Measurements from ENCODE around the gene ITGB1BP1.

Gene ITGB1BP1

DNA sequence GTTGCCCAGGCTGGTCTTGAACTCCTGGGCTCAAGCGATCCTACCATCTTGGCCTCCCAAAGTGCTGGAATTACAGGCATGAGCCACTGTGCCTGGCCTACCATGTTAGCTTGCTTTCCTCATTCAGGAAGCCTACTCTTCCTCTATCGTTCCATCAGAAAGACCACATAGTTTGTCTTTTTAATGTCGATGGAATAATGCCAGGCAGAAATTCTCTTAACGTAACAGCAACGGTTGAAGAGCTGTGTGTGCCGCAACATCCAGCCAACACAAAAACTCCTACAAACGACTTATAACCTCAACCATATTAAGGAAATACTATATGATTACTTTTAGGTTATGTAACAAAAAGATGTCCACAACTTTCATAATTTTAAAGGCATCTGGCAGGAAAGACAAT, 10.5 kb downstream of the ITGB1BP1 start:
- Histone ChIP-seq H3K36me3 (peaks cover 39% of the 10 kb centered on the region), H3K27ac (no peak overlapping the region), H3K27me3 (no peaks in the 10 kb centered on the region), H3K9me3 (no peaks in the 10 kb centered on the region), H3K4me1 (ENCODE audit: control insufficient read depth in 1 of 2, insufficient read depth in 1 of 2, low read depth in 1 of 2, low read length in 1 of 2) (peaks cover 0 to 3% of the 10 kb centered on the region in 2 experiments), H3K4me3 (ENCODE audit: low read depth in 1 of 2, low read length in 1 of 2) (no peak overlapping the region)
- TF ChIP-seq, protein P1, sequence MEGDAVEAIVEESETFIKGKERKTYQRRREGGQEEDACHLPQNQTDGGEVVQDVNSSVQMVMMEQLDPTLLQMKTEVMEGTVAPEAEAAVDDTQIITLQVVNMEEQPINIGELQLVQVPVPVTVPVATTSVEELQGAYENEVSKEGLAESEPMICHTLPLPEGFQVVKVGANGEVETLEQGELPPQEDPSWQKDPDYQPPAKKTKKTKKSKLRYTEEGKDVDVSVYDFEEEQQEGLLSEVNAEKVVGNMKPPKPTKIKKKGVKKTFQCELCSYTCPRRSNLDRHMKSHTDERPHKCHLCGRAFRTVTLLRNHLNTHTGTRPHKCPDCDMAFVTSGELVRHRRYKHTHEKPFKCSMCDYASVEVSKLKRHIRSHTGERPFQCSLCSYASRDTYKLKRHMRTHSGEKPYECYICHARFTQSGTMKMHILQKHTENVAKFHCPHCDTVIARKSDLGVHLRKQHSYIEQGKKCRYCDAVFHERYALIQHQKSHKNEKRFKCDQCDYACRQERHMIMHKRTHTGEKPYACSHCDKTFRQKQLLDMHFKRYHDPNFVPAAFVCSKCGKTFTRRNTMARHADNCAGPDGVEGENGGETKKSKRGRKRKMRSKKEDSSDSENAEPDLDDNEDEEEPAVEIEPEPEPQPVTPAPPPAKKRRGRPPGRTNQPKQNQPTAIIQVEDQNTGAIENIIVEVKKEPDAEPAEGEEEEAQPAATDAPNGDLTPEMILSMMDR (IDR thresholded peaks at IDR 0.05) = no peak

DNA sequence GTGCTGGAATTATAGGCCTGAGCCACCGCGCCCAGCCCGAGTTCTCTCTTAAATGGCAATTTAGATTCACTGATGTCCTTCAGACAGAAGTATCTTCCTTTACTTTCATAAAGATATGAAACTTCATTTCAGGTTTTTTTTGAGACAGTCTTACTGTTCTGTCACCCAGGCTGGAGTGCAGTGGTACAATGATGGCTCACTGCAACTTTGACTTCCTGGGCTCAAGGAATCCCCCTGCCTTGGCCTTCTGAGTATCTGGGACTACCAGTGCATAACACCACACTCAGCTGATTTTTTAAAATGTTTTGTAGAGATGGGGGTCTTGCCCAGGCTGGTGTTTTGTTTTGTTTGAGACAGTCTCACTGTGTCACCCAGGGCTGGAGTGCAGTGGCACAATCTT, 13.2 kb downstream of the ITGB1BP1 start:
- Histone ChIP-seq H3K27me3 (no peaks in the 10 kb centered on the region), H3K9me3 (no peaks in the 10 kb centered on the region), H3K27ac (no peak overlapping the region), H3K4me3 (ENCODE audit: low read depth in 1 of 2, low read length in 1 of 2) (no peak overlapping the region), H3K36me3 (peaks cover 41% of the 10 kb centered on the region), H3K4me1 (ENCODE audit: control insufficient read depth in 1 of 2, insufficient read depth in 1 of 2, low read depth in 1 of 2, low read length in 1 of 2) (peaks cover 0 to 3% of the 10 kb centered on the region in 2 experiments)
- TF ChIP-seq, protein P1 (IDR thresholded peaks at IDR 0.05) = no peak

DNA sequence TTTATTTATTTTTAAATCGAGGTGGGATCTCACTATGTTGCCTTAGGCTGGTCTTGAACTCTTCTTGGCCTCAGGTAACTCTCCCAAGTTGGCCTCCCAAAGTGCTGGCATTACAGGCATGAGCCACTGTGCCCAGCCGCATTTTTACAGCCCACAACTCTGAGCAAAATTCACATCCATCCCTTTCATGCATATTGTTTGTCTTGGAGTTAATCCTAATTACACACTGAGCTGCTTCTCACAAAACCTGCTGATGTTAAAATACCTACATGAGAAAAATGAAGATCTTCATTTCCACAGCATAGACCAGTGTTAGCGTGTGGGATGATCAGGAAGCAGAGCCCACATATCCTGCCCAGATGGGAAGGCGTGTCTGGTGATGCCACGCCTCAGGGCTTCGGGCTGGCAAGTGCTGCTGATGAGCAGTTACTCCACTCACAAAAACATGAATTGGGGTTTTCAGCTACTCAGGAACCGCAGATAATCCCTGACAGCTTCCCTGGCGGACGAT, 14.6 kb downstream of the ITGB1BP1 start:
- Histone ChIP-seq H3K27me3 (no peaks in the 10 kb centered on the region), H3K4me3 (ENCODE audit: low read depth in 1 of 2, low read length in 1 of 2) (no peak overlapping the region), H3K4me1 (ENCODE audit: control insufficient read depth in 1 of 2, insufficient read depth in 1 of 2, low read depth in 1 of 2, low read length in 1 of 2) (peaks cover 0 to 3% of the 10 kb centered on the region in 2 experiments), H3K27ac (no peak overlapping the region), H3K36me3 (peaks cover 41% of the 10 kb centered on the region), H3K9me3 (no peaks in the 10 kb centered on the region)
- TF ChIP-seq, protein P1 (IDR thresholded peaks at IDR 0.05) = no peak

DNA sequence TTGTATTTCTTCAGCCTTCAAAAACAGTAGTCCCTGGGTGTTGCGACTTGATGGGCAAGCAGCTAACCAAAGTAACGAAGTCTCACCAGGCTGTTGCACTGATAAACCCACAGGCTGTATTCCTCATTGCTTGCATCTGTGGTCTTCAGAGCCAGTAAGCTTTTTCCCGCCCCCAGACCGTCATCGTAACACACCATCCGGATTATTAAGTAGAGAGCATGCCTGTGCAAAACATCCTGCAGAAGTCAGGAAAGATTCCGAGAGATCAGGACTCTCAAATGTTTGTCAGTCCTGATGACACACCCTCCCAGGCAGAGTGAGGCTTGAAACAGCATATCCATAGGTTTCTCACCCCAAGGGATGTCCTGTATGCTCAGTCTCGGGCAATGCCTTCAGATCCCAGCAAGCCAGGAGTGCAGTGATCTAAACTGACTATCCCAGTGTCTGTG, 15.9 kb downstream of the ITGB1BP1 start:
- Histone ChIP-seq H3K4me3 (ENCODE audit: low read depth in 1 of 2, low read length in 1 of 2) (no peak overlapping the region), H3K9me3 (no peaks in the 10 kb centered on the region), H3K27me3 (no peaks in the 10 kb centered on the region), H3K4me1 (ENCODE audit: control insufficient read depth in 1 of 2, insufficient read depth in 1 of 2, low read depth in 1 of 2, low read length in 1 of 2) (peaks cover 0 to 3% of the 10 kb centered on the region in 2 experiments), H3K27ac (no peak overlapping the region), H3K36me3 (peaks cover 41% of the 10 kb centered on the region)
- TF ChIP-seq, protein P1 (IDR thresholded peaks at IDR 0.05) = no peak

DNA sequence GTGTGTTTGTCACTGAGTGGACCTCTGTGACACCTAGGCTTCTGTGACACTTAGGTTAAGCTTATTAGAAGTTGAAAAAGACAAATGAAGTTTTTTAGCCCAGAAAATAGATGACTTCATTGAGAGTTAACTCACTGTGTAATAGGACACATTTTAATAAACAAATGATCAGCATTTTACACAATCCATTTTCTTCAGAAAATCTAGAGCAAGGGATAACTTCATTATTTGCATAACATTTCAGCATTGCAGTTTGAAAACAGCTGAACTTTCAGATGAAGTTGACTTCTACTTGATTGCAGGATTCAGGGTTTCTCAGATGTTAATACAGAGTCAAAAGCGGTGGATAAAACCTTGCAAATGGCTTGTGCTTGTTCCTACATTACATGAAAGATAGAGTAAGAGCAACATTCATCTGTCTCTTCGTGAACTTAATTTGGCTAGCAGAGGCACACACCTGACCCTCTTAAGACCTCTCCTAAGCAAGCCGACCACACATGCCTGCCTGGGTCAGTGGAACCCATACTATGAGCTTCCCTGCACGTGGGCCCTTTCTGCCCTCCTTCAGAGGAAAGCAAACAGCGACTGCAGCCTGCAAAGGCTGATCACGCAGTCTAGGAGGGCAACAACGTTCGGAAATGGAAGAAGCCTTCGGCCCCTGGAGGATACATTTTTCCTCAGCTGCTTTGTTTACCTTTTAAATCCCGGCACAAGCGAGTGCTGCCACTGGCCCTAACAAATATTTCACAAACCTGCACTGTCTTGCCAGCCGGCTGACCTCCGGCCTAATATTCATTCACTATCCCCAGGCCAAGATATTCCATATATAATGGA, 16.6 kb downstream of the ITGB1BP1 start:
- peaks cover 0 to 3% of the 10 kb centered on the region in 2 experiments for H3K4me1 ChIP-seq (ENCODE audit: control insufficient read depth in 1 of 2, insufficient read depth in 1 of 2, low read depth in 1 of 2, low read length in 1 of 2)
- peaks cover 41% of the 10 kb centered on the region for H3K36me3 ChIP-seq
- H3K4me3 ChIP-seq (ENCODE audit: low read depth in 1 of 2, low read length in 1 of 2) = no peak overlapping the region
- no peaks in the 10 kb centered on the region for H3K9me3 ChIP-seq
- H3K27ac ChIP-seq = no peak overlapping the region
- TF ChIP-seq, protein P1 (IDR thresholded peaks at IDR 0.05) = no peak
- H3K27me3 ChIP-seq = no peaks in the 10 kb centered on the region

All from neutrophil (primary cell).